ENCODE results near the gene TMEM151B. TPM values are rescaled to one million over a fixed set of nuclear protein-coding genes. Genes with fewer than 3 reads are reported as not detected.

Gene TMEM151B
- total and polyA plus RNA-seq, 9 of the 15 experiments (the other 6 are each of a cell fraction or from before 2014, with no cell fraction given): not detected

GRCh38 chr6:44246663-44247337 lies 23.4 kb upstream of the TMEM151B start, which contains the start of gene HSP90AB1 (continued):
- TF ChIP-seq FOXP4 (CRISPR knock-in tag; IDR thresholded peaks at IDR 0.05; ENCODE audit: borderline replicate concordance) (peak; percentile 85; the same call in 1 of the 2 replicates), PCBP1 (IDR thresholded peaks at IDR 0.05; ENCODE audit: low read depth, low read length, poor library complexity, severe bottlenecking) (no peak), KAT2B (IDR thresholded peaks at IDR 0.05; ENCODE audit: low read depth, low read length) (no peak), RFX5 (IDR thresholded peaks at IDR 0.05; ENCODE audit: low read depth, low read length) (no peak), TARDBP (IDR thresholded peaks at IDR 0.05) (peak; percentile 18; the same call in 1 of the 2 replicates), RAD51 (IDR thresholded peaks at IDR 0.05; ENCODE audit: borderline replicate concordance, low read depth) (no peak), KHSRP (IDR thresholded peaks at IDR 0.05) (0 out of 2 replicates have a peak, but pooled peaks have one; percentile 36), PHB (CRISPR knock-in tag; IDR thresholded peaks at IDR 0.05) (no peak), CEBPG (CRISPR knock-in tag; IDR thresholded peaks at IDR 0.05) (0 out of 2 replicates have a peak, but pooled peaks have one; percentile 21), CEBPG (tag; conservative IDR thresholded peaks at IDR 0.05 in 1 of 2, IDR thresholded peaks at IDR 0.05 in 1 of 2) (no peak), LARP7 (IDR thresholded peaks at IDR 0.05) (peak; percentile 97), ARID4B (CRISPR knock-in tag; IDR thresholded peaks at IDR 0.05) (peak; percentile 90; the same call in 1 of the 2 replicates), POLR2H (tag; IDR thresholded peaks at IDR 0.05; ENCODE audit: low read depth) (peak; percentile 99), RBM34 (IDR thresholded peaks at IDR 0.05; ENCODE audit: borderline replicate concordance, insufficient read depth, low read length) (no peak), KLF10 (CRISPR knock-in tag; IDR thresholded peaks at IDR 0.05) (no peak), MXI1 (IDR thresholded peaks at IDR 0.05; ENCODE audit: low read depth, low read length) (no peak; the same call in 1 of the 2 replicates), ZNF75A (CRISPR knock-in tag; IDR thresholded peaks at IDR 0.05) (no peak), SIN3B (IDR thresholded peaks at IDR 0.05; ENCODE audit: low read depth) (no peak), LCOR (CRISPR knock-in tag; IDR thresholded peaks at IDR 0.05) (no peak; the same call in 1 of the 2 replicates), ZNF707 (CRISPR knock-in tag; conservative IDR thresholded peaks at IDR 0.05) (no peak), XRCC5 (IDR thresholded peaks at IDR 0.05; ENCODE audit: low read depth, low read length) (no peak), EHMT2 (IDR thresholded peaks at IDR 0.05) (no peak; the same call in 1 of the 2 replicates), RBM15 (IDR thresholded peaks at IDR 0.05; ENCODE audit: insufficient read depth, low read length) (no peak), BRD4 (IDR thresholded peaks at IDR 0.05) (peak; percentile 100), GATA2 (CRISPR knock-in tag; IDR thresholded peaks at IDR 0.05) (no peak)

Data from K562 (cell line).